Gastrocnemius medialis (tissue), 4 donors: ENCODE data around the gene CBX8. TPM values are rescaled to one million over a fixed set of nuclear protein-coding genes. Genes with fewer than 3 reads are reported as not detected.

Source experiments
- ATAC-seq, 2 donors: fragments of 150-250 bp; one replicate each; pipeline ENCODE4 v1.9.1; 2016
- DNase-seq, 2 donors: peaks; one replicate each; pipeline ENCODE4 v3.0.0-alpha.2; 2019
- H3K27ac ChIP-seq, 4 donors: fragments of 200-600 bp; sonication (generic); 1 replicate in 1 of 4; 2 replicates in 3 of 4; pipeline ENCODE4 v1.5.1; 2016 to 2018; ENCODE audit warnings: mild to moderate bottlenecking in 2 of 4, moderate library complexity in 1 of 4
- H3K27me3 ChIP-seq, 3 donors: fragments of 200-600 bp; sonication (generic) in 2 of 3; 1 replicate in 1 of 3; 2 replicates in 2 of 3; pipeline versions ENCODE4 v1.5.1 to v1.6.0; 2016 to 2019; ENCODE audit warnings: mild to moderate bottlenecking in 1 of 3, moderate library complexity in 1 of 3
- H3K36me3 ChIP-seq, 2 donors: fragments of 200-600 bp; sonication (generic) in 1 of 2; one replicate each; pipeline ENCODE4 v1.5.1; 2017 to 2018
- H3K4me1 ChIP-seq, 2 donors: fragments of 200-600 bp; sonication (generic) in 1 of 2; one replicate each; pipeline ENCODE4 v1.5.1; 2016 to 2017; ENCODE audit warnings: mild to moderate bottlenecking in 2 of 2
- H3K4me3 ChIP-seq, 4 donors: fragments of 200-600 bp; sonication (generic) in 3 of 4; 1 replicate in 1 of 4; 2 replicates in 3 of 4; pipeline ENCODE4 v1.5.1; 2016 to 2019; ENCODE audit warnings: mild to moderate bottlenecking in 2 of 4
- H3K9me3 ChIP-seq, 3 donors: fragments of 200-600 bp; sonication (generic) in 2 of 3; 1 replicate in 1 of 3; 2 replicates in 2 of 3; pipeline ENCODE4 v1.5.1; 2016 to 2019
- CTCF ChIP-seq, 5 experiments: fragments of 450-650 bp in 3 of 5; fragments of 200-600 bp in 2 of 5; sonication (generic) in 2 of 5; IDR thresholded peaks in 4 of 5; conservative IDR thresholded peaks in 1 of 5; 1 replicate in 4 of 5; 2 replicates in 1 of 5; pipeline ENCODE4 v1.5.1; 2016 to 2019; ENCODE audit warnings: antibody characterized with exemption in 5 of 5, mild to moderate bottlenecking in 3 of 5, moderate library complexity in 3 of 5
- POLR2A ChIP-seq, 2 donors: fragments of 450-650 bp; IDR thresholded peaks; one replicate each; pipeline ENCODE4 v1.6.1; 2017; ENCODE audit warnings: antibody characterized with exemption in 2 of 2, mild to moderate bottlenecking in 2 of 2, moderate library complexity in 2 of 2
- in situ Hi-C, 4 donors: fragments of 200-750 bp; cut with MboI; loops; one replicate each; pipeline versions ENCODE4 v1.15.0 to v1.8.0; 2017; ENCODE audit warnings: low sequenced_read_pairs in 4 of 4
- intact Hi-C: fragments of 100-400 bp; cut with DNase I; formaldehyde crosslinking; loops from one replicate; pipeline ENCODE4 v1.15.1; 2023; ENCODE audit warnings: low total_unique reads
- total RNA-seq, 4 donors: library from RNA; depleted of rRNA; stranded (reverse); fragments of >200 nt; gene quantifications; one replicate each; pipeline versions ENCODE4 v1.1.0 to v1.2.3, GENCODE V29; 2016

Gene CBX8
- total RNA-seq, 4 donors from 2014 or later = 0.18 to 0.94 (median 0.49) TPM; not detected in 1

GRCh38 chr17:79779084-79779529 lies 17.8 kb downstream of the CBX8 start:
- intact Hi-C loops (no loop called here), in situ Hi-C loops (no loop called here)
- Histone ChIP-seq H3K27ac (no peak overlapping the region), H3K27me3 (peaks cover 69 to 81% (median 79%) of the 10 kb centered on the region in 3 donors), H3K4me3 (peak overlapping the region in 2 of 4 donors; percentile 49 to 59), H3K36me3 (no peaks in the 10 kb centered on the region), H3K4me1 (peaks cover 0 to 6% of the 10 kb centered on the region in 2 donors), H3K9me3 (no peaks in the 10 kb centered on the region)
- TF ChIP-seq CTCF (IDR thresholded peaks at IDR 0.05 in 4 of 5, conservative IDR thresholded peaks at IDR 0.05 in 1 of 5) (no peak), POLR2A (IDR thresholded peaks at IDR 0.05) (no peak)
- no peak for ATAC-seq
- DNase-seq = no peak

- Histone ChIP-seq H3K27me3 (peaks cover 74 to 86% (median 83%) of the 10 kb centered on the region in 3 donors), H3K36me3 (no peaks in the 10 kb centered on the region), H3K27ac (no peak overlapping the region), H3K9me3 (no peaks in the 10 kb centered on the region), H3K4me3 (peak overlapping the region; percentile 49 to 59 (median 56)), H3K4me1 (peaks cover 0 to 6% of the 10 kb centered on the region in 2 donors)
- no peak for ATAC-seq
- no peak for DNase-seq
- intact Hi-C loops = no loop called here
- no peak for TF ChIP-seq POLR2A (IDR thresholded peaks at IDR 0.05)
- TF ChIP-seq CTCF (IDR thresholded peaks at IDR 0.05 in 4 of 5, conservative IDR thresholded peaks at IDR 0.05 in 1 of 5) = no peak
- in situ Hi-C loops = no loop called here
These were observed 18.3 kb downstream of the CBX8 start for GRCh38 chr17:79778504-79779083.

- intact Hi-C loops (loop anchor here (1.0 kb wide), 1 partner anchor 19 kb away; the partner anchor contains the start of gene CBX8), in situ Hi-C loops (no loop called here)
- H3K9me3 ChIP-seq = no peaks in the 10 kb centered on the region
- ATAC-seq (peak; percentile 80 to 87), DNase-seq (peak in 1 of 2 donors; percentile 36)
- peaks cover 0 to 6% of the 10 kb centered on the region in 2 donors for H3K4me1 ChIP-seq
- peak within 1 kb of the TSS in 3 of 4 donors; percentile 65 to 71 (median 69) for H3K27ac ChIP-seq
- H3K27me3 ChIP-seq = peaks cover 78 to 88% (median 87%) of the 10 kb centered on the region in 3 donors
- TF ChIP-seq CTCF (IDR thresholded peaks at IDR 0.05 in 4 of 5, conservative IDR thresholded peaks at IDR 0.05 in 1 of 5) (no peak), POLR2A (IDR thresholded peaks at IDR 0.05) (no peak)
- no peaks in the 10 kb centered on the region for H3K36me3 ChIP-seq
- peak within 1 kb of the TSS; percentile 55 to 63 (median 58) for H3K4me3 ChIP-seq
These were observed 18.9 kb downstream of the CBX8 start, which contains the start of gene CBX2 for GRCh38 chr17:79777894-79778503. Gene CBX2 (plus strand): TSS chr17:79778148. CDS start chr17:79778236, 88 bp downstream.

- Histone ChIP-seq H3K4me1 (peaks cover 0 to 6% of the 10 kb centered on the region in 2 donors), H3K4me3 (peak overlapping the region; percentile 30 to 63 (median 56)), H3K9me3 (no peaks in the 10 kb centered on the region), H3K36me3 (no peaks in the 10 kb centered on the region), H3K27me3 (peaks cover 79 to 93% (median 87%) of the 10 kb centered on the region in 3 donors), H3K27ac (peak overlapping the region in 3 of 4 donors; percentile 65 to 71 (median 69))
- DNase-seq = no peak
- ATAC-seq = peak; percentile 53 to 58
- intact Hi-C loops = loop anchor here (1.0 kb wide), 1 partner anchor 20 kb away; the partner anchor contains the start of gene CBX8
- in situ Hi-C loops = no loop called here
- TF ChIP-seq CTCF (IDR thresholded peaks at IDR 0.05 in 4 of 5, conservative IDR thresholded peaks at IDR 0.05 in 1 of 5) (no peak), POLR2A (IDR thresholded peaks at IDR 0.05) (no peak)
These were observed 19.6 kb downstream of the CBX8 start for GRCh38 chr17:79777120-79777893.
